NB4 (cell line): ENCODE results near the gene LCE1E.
A peak's percentile ranks its signal among the peaks of the same experiment; 100 is the strongest.

ENCODE experiments used
- DNase-seq: peaks from one replicate; pipeline ENCODE4 v3.0.0; 2010; ENCODE audit warnings: low read depth
- H3K4me3 ChIP-seq: one replicate; pipeline ENCODE4 v1.5.1; 2011; ENCODE audit warnings: mild to moderate bottlenecking, low read depth, low read length, moderate library complexity
- MAX ChIP-seq: IDR thresholded peaks from 2 replicates; pipeline ENCODE4 v1.6.1; 2011; ENCODE audit warnings: low read depth, low read length
- MYC ChIP-seq: IDR thresholded peaks from 2 replicates; pipeline ENCODE4 v1.6.1; 2011; ENCODE audit warnings: low read depth, low read length
- POLR2A ChIP-seq: IDR thresholded peaks from 2 replicates; pipeline ENCODE4 v1.6.1; 2011; ENCODE audit warnings: mild to moderate bottlenecking; ENCODE audit not compliant: insufficient read length; ENCODE audit errors: extremely low read depth
- TF ChIP-seq, protein P1 (sequence below): IDR thresholded peaks from one replicate; pipeline ENCODE4 v1.5.1; 2012; ENCODE audit warnings: low read depth, low read length

LCE1E gene

DNA sequence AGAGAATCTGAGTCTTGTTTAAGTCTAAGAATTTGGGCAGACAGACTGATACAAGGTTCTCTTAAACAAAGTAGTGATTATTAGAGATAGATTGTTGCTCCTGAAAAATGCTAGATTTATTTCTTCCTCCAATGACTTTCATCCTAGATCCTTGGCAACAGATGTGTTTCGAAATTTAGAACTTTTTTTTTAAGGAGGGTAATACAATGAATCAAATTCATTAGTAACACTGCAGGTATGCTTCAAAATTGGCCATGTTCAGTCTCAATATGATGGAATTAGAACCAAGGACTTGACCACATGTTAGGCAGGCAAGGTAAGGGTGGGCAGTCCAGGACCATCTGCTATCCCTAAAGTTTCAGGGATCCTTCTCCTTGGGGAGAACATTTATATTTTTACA is 15.6 kb upstream of the LCE1E start:
- no peak overlapping the region for H3K4me3 ChIP-seq
- TF ChIP-seq, protein P1, sequence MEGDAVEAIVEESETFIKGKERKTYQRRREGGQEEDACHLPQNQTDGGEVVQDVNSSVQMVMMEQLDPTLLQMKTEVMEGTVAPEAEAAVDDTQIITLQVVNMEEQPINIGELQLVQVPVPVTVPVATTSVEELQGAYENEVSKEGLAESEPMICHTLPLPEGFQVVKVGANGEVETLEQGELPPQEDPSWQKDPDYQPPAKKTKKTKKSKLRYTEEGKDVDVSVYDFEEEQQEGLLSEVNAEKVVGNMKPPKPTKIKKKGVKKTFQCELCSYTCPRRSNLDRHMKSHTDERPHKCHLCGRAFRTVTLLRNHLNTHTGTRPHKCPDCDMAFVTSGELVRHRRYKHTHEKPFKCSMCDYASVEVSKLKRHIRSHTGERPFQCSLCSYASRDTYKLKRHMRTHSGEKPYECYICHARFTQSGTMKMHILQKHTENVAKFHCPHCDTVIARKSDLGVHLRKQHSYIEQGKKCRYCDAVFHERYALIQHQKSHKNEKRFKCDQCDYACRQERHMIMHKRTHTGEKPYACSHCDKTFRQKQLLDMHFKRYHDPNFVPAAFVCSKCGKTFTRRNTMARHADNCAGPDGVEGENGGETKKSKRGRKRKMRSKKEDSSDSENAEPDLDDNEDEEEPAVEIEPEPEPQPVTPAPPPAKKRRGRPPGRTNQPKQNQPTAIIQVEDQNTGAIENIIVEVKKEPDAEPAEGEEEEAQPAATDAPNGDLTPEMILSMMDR: no peak
- TF ChIP-seq MAX (no peak), MYC (no peak), POLR2A (no peak)
- no peak for DNase-seq

DNA sequence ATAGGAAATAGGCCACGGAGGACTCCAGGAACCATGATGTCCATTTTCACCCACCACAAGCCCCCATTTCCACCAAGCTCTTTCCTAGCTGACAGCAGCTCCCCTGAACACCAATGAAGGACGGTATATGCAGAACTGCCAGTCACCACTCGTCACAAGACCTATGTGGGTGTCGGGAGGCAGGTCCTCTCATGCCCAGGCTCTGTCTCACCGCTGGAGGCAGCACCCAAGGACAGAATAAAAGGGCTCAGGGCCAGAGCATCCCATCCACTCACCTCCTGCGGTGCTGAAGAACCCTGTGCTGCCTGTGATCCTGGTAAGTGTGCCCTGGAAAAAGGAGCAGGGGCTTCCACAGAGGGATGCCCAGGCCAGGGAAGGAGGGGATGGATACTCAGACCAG is 11.2 kb upstream of the LCE1E start, which contains the start of gene LCE1F:
LCE1F (plus strand) TSS at position 266 of the 400 bp plus-strand sequence. CDS start 1,232 bp downstream, outside the sequence.
- no peak within 1 kb of the TSS for H3K4me3 ChIP-seq
- DNase-seq: no peak
- TF ChIP-seq, protein P1: no peak

- TF ChIP-seq, protein P1: no peak
- TF ChIP-seq MAX (no peak), MYC (no peak), POLR2A (no peak)
- H3K4me3 ChIP-seq: no peak overlapping the region
- no peak for DNase-seq
Measured at GRCh38 chr1:152776361-152776760, 9.7 kb upstream of the LCE1E start.

GRCh38 chr1:152777510-152778137 is 8.4 kb upstream of the LCE1E start:
- TF ChIP-seq, protein P1: peak; percentile 71
- no peak for TF ChIP-seq MYC
- H3K4me3 ChIP-seq: no peak overlapping the region
- DNase-seq: peak; percentile 41

DNA sequence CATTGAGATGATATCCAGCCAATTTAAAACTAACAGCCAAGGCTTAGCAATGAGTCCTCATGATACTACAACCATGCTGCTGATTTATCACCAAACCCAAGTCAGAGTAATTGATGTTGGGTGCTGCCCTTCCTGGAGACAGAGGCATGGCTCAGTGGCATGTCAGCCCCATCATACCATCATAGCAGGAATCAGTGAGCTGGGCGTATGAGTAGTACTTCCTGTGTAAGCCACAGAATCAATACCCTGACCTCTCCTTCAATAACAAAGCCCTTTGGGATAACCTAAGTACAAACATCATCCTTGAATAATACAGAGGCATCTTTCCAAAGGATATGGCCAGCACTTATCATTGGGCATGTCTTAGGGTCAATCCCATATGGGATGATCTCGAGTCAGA is 3.0 kb upstream of the LCE1E start:
- no peak overlapping the region for H3K4me3 ChIP-seq
- TF ChIP-seq POLR2A: no peak
- no peak for TF ChIP-seq MYC
- TF ChIP-seq, protein P1: no peak
- no peak for TF ChIP-seq MAX
- DNase-seq: no peak

DNA sequence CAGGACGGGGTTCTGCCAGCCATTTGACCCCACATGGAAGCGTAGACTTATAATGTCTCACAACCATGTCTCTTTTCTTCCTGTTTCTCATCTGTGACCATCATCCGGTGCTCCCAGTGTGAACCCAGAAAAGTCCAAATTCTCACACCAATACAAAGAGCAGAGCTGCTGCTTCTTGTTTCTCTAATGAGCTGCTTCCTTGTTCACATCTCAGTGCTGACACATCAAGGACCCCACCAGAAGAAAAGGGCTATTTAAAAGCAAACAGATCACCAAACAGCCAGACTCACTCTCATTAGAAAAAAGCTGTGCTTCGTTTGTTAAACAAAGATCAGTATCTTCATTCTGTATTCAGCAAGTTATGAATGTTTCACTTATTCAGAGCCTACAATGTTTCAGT is 9.6 kb downstream of the LCE1E start:
- no peak overlapping the region for H3K4me3 ChIP-seq
- no peak for DNase-seq
- TF ChIP-seq MAX (no peak), POLR2A (no peak), MYC (no peak)
- TF ChIP-seq, protein P1: no peak
